Umbilical cord (tissue), 2 donors: ENCODE results near the gene AQP9. TPM values are rescaled to one million over a fixed set of nuclear protein-coding genes. Genes with fewer than 3 reads are reported as not detected.

Source experiments
- DNase-seq: peaks from one replicate; pipeline ENCODE4 v3.0.0-alpha.2; 2015; ENCODE audit warnings: low spot score
- total RNA-seq: library from RNA; depleted of rRNA; stranded (reverse); fragments of >200 nt; gene quantifications from one replicate; pipeline ENCODE4 v1.2.3, GENCODE V29; 2014; ENCODE audit warnings: low replicate concordance; ENCODE audit not compliant: insufficient read depth

The AQP9 gene
- total RNA-seq, 1 donor from 2014 or later: 1.9 TPM

- no peak for DNase-seq
Observed at GRCh38 chr15:58224068-58224467, 85.9 kb downstream of the AQP9 start.

GRCh38 chr15:58227706-58228543 is 89.7 kb downstream of the AQP9 start:
- DNase-seq: peak; percentile 79

- peak; percentile 57 for DNase-seq
Observed at GRCh38 chr15:58228718-58229117, 90.5 kb downstream of the AQP9 start.

- DNase-seq: no peak
Observed at GRCh38 chr15:58229297-58229768, 91.2 kb downstream of the AQP9 start.

GRCh38 chr15:58232281-58233065 is 94.3 kb downstream of the AQP9 start:
- no peak for DNase-seq

GRCh38 chr15:58233341-58233740 is 95.2 kb downstream of the AQP9 start:
- DNase-seq: no peak

Other genes with a start within 250 kb of the AQP9 start
- 8.4 TPM for gene ALDH1A2, start 72.7 kb upstream of the AQP9 start, total RNA-seq